WTC11 (cell line): Measurements from ENCODE around the gene SCYGR7.

Experiments
- CREM ChIP-seq: sonication (generic); formaldehyde crosslinking; IDR thresholded peaks from 2 replicates; pipeline ENCODE4 v1.8.1; 2022; ENCODE audit warnings: mild to moderate bottlenecking, missing genetic modification reagents, moderate library complexity
- CTCF ChIP-seq: fragments of 200-600 bp; IDR thresholded peaks from 2 replicates; pipeline ENCODE4 v1.8.0; 2022; ENCODE audit warnings: antibody characterized with exemption
- ESRRA ChIP-seq: sonication (generic); formaldehyde crosslinking; IDR thresholded peaks from 2 replicates; pipeline ENCODE4 v1.8.1; 2022; ENCODE audit warnings: mild to moderate bottlenecking, missing genetic modification reagents, borderline replicate concordance
- MAX ChIP-seq: sonication (generic); formaldehyde crosslinking; IDR thresholded peaks from 2 replicates; pipeline ENCODE4 v1.8.0; 2022; ENCODE audit warnings: mild to moderate bottlenecking, missing genetic modification reagents
- MYBL2 ChIP-seq: sonication (generic); formaldehyde crosslinking; IDR thresholded peaks from 2 replicates; pipeline ENCODE4 v1.8.1; 2023; ENCODE audit warnings: mild to moderate bottlenecking, moderate library complexity, missing genetic modification reagents
- NFYB ChIP-seq: sonication (generic); formaldehyde crosslinking; conservative IDR thresholded peaks from 2 replicates; pipeline ENCODE4 v1.8.0; 2022; ENCODE audit warnings: low read depth, missing genetic modification reagents
- PREB ChIP-seq: sonication (generic); formaldehyde crosslinking; IDR thresholded peaks from 2 replicates; pipeline ENCODE4 v1.8.1; 2022; ENCODE audit warnings: mild to moderate bottlenecking, missing genetic modification reagents, moderate library complexity, borderline replicate concordance
- SP1 ChIP-seq: sonication (generic); formaldehyde crosslinking; conservative IDR thresholded peaks from 2 replicates; pipeline ENCODE4 v1.8.1; 2022; ENCODE audit warnings: missing genetic modification reagents
- USF2 ChIP-seq: sonication (generic); formaldehyde crosslinking; IDR thresholded peaks from 2 replicates; pipeline ENCODE4 v1.8.1; 2023; ENCODE audit warnings: mild to moderate bottlenecking, missing genetic modification reagents, moderate library complexity
- ZBTB21 ChIP-seq: sonication (generic); formaldehyde crosslinking; IDR thresholded peaks from 2 replicates; pipeline ENCODE4 v1.8.1; 2023; ENCODE audit warnings: mild to moderate bottlenecking, missing genetic modification reagents, borderline replicate concordance
- ZNF396 ChIP-seq: fragments of 250-450 bp; sonication (Bioruptor Pico); IDR thresholded peaks from 2 replicates; pipeline ENCODE4 v1.8.0; 2021; ENCODE audit warnings: mild to moderate bottlenecking, moderate library complexity, borderline replicate concordance
- ZSCAN18 ChIP-seq: fragments of 250-450 bp; sonication (Bioruptor Pico); IDR thresholded peaks from 2 replicates; pipeline ENCODE4 v2.1.2; 2022; ENCODE audit warnings: mild to moderate bottlenecking, moderate library complexity

- TF ChIP-seq CTCF (no peak), MYBL2 (CRISPR knock-in tag) (no peak), ESRRA (CRISPR knock-in tag) (no peak), CREM (no peak), NFYB (CRISPR knock-in tag) (no peak), MAX (no peak), USF2 (no peak), ZSCAN18 (no peak), ZNF396 (CRISPR knock-in tag) (no peak), ZBTB21 (CRISPR knock-in tag) (no peak), SP1 (CRISPR knock-in tag) (no peak), PREB (CRISPR knock-in tag) (no peak)
Measured at GRCh38 chr2:227728035-227728434, at the start of gene SCYGR7.
